ENCODE measurements around the gene ZCCHC7.
"Not testable (repeated sequence)": the region's sequence is repeated elsewhere in the genome, so short reads cannot be mapped to it uniquely, and the experiment has no call there.

The ZCCHC7 gene

GRCh38 chr9:37373621-37374020, 253.2 kb downstream of the ZCCHC7 start:
- no peak for DNase-seq (ENCODE audit: low spot score)

GRCh38 chr9:37374892-37375291, 254.5 kb downstream of the ZCCHC7 start:
- no peak for DNase-seq (ENCODE audit: low spot score)

GRCh38 chr9:37377688-37378612, 257.6 kb downstream of the ZCCHC7 start:
- DNase-seq (ENCODE audit: low spot score) = no peak

GRCh38 chr9:37378613-37379004, 258.2 kb downstream of the ZCCHC7 start:
- DNase-seq (ENCODE audit: low spot score) = no peak

- DNase-seq (ENCODE audit: low spot score) = no peak
Observed at GRCh38 chr9:37379835-37380234, 259.5 kb downstream of the ZCCHC7 start.

- DNase-seq (ENCODE audit: low spot score) = no peak
Observed at GRCh38 chr9:37380570-37380969, 260.2 kb downstream of the ZCCHC7 start.

GRCh38 chr9:37381094-37381741, 260.8 kb downstream of the ZCCHC7 start:
- DNase-seq (ENCODE audit: low spot score) = no peak

GRCh38 chr9:37382161-37382981, 262.0 kb downstream of the ZCCHC7 start:
- DNase-seq (ENCODE audit: low spot score) = no peak

- DNase-seq (ENCODE audit: low spot score) = no peak
Observed at GRCh38 chr9:37382982-37383357, 262.6 kb downstream of the ZCCHC7 start.

- no peak for DNase-seq (ENCODE audit: low spot score)
Observed at GRCh38 chr9:37383393-37383792, 263.0 kb downstream of the ZCCHC7 start.

- DNase-seq (ENCODE audit: low spot score) = no peak
Observed at GRCh38 chr9:37383876-37384746, 263.7 kb downstream of the ZCCHC7 start.

GRCh38 chr9:37385286-37385685, 264.9 kb downstream of the ZCCHC7 start:
- no peak for DNase-seq (ENCODE audit: low spot score)

- DNase-seq (ENCODE audit: low spot score) = no peak
Observed at GRCh38 chr9:37386988-37387387, 266.6 kb downstream of the ZCCHC7 start.

GRCh38 chr9:37390759-37391158, 270.4 kb downstream of the ZCCHC7 start:
- DNase-seq (ENCODE audit: low spot score) = no peak

- no peak for DNase-seq (ENCODE audit: low spot score)
Observed at GRCh38 chr9:37392272-37392671, 271.9 kb downstream of the ZCCHC7 start.

GRCh38 chr9:37395229-37395628, 274.9 kb downstream of the ZCCHC7 start:
- DNase-seq (ENCODE audit: low spot score) = no peak

- DNase-seq (ENCODE audit: low spot score) = no peak
Observed at GRCh38 chr9:37395663-37396062, 275.3 kb downstream of the ZCCHC7 start.

GRCh38 chr9:37397948-37398347, 277.6 kb downstream of the ZCCHC7 start:
- DNase-seq (ENCODE audit: low spot score) = not testable (repeated sequence)

- DNase-seq (ENCODE audit: low spot score) = no peak
Observed at GRCh38 chr9:37398464-37399025, 278.2 kb downstream of the ZCCHC7 start.

GRCh38 chr9:37399336-37399735, 279.0 kb downstream of the ZCCHC7 start:
- DNase-seq (ENCODE audit: low spot score) = no peak

- DNase-seq (ENCODE audit: low spot score) = no peak
Observed at GRCh38 chr9:37404590-37404989, 284.2 kb downstream of the ZCCHC7 start.
